Colon (tissue), 2 donors: ENCODE results near the gene PLA2G15.
"Not testable (repeated sequence)": the region's sequence is repeated elsewhere in the genome, so short reads cannot be mapped to it uniquely, and the experiment has no call there.

Source experiments
- FAIRE-seq: peaks from 2 replicates; lab custom pipeline; 2012; peaks lifted over from hg19 to GRCh38; lab: Jason Lieb, UNC
- donor health status: control.
- donor health status: control.

The PLA2G15 gene

GRCh38 chr16:68279726-68280558 is 34.8 kb downstream of the PLA2G15 start:
- FAIRE-seq = no peak

- no peak for FAIRE-seq
Observed at GRCh38 chr16:68281368-68282063, 36.3 kb downstream of the PLA2G15 start.

DNA sequence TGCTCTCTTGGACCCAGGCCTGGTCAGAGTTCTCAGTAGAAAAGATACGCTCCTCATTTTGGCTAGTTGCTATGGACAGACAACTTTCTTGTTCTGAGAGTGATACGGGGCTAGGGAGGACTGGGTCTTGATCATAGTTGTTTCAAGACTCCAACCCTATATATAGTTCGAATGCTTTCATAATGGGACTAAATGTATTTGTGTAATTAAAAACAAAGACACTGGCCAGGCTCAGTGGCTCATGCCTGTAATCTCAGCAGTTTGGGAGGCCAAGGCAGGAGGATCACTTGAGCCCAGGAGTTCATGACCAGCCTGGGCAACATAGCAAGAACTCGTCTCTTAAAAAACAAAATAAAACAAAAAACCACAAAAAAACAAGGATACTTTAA is 36.9 kb downstream of the PLA2G15 start:
- FAIRE-seq = no peak

DNA sequence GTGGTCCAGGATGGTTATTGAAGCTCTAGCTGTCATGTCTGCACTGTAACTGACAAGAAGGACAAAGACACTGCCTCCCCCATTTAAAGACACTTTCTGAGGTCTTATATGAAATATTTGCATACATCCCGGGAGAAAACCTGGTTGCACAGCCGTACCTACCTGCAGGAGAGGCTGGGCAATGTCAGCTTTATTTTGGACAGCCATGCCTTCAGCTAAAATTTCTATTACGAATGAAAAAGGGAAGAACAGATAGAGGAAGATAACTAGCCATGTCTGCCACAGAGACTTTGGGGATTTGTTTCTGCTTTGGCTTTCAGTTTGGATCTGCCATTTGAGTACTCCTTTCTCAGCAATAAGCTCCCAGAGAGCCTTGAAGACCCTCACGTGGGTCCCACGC is 38.2 kb downstream of the PLA2G15 start:
- no peak for FAIRE-seq

- no peak for FAIRE-seq
Observed at GRCh38 chr16:68283801-68284598, 38.8 kb downstream of the PLA2G15 start.

GRCh38 chr16:68284847-68285246 is 39.7 kb downstream of the PLA2G15 start:
- no peak for FAIRE-seq

- no peak for FAIRE-seq
Observed at GRCh38 chr16:68285683-68286082, 40.5 kb downstream of the PLA2G15 start.

GRCh38 chr16:68286153-68287074 is 41.2 kb downstream of the PLA2G15 start:
- FAIRE-seq = no peak

DNA sequence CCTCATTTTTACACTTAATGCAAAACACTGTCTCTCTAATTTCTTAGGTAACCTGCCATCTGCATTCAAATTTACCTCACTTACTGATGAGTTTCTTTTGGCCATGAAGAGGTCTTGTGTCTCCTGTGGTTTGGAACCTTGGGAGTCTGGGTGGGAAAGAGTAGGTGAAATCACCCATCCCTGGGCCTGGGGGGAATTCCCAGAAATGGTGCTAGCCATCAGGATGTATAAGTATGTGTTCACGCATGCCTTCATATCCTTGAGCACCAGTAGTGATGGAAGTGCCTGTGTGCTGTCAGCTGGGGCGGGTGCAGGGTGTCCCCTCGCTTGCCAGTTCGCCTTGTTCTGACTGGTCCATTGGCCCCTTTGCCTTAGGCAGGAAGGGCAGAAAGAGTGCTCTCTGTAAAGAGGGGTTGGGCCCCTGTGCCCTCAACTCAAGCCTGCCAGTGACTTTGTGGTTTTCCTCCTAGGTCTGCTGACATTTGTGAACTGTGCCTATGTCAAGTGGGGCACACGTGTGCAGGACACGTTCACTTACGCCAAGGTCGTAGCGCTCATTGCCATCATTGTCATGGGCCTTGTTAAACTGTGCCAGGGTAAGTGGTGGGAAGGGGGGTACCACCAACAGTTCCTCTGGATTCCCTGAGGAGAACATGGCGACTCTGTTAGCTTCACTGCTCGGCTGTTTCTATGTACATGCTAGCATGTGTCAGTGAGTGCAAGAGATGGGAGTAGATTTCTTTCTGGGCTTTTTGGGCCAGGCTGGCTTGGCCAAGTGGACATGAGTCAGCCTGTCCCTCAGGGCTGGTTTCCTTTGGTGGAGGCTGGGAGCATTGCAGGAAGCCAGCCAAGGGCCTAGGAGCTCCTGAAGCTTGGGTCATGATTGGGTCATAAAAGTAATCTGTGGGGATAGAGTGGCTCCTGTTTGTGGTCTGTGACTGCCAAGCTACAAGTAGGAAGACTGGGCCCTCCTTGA is 42.4 kb downstream of the PLA2G15 start:
- FAIRE-seq = no peak

DNA sequence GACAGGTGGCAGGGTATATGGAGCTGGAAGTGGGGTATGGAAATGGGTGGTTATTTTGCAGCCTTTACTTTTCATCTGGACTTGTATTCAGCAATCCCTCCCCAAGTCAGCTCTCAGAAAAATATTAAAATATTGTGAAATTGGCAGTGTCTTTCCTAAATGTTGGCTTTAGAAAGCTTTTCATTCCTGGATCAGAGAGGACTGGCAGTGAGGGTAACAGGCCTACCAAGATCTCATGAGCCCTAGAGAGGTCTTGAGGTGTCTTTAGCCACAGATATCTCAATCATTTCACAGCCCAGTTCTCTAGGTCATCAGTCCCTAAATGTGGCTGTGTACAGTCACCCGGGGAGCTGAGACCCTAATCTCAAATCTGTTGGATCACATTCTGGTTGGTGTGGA is 43.1 kb downstream of the PLA2G15 start:
- FAIRE-seq = no peak

GRCh38 chr16:68288796-68289195 is 43.6 kb downstream of the PLA2G15 start:
- FAIRE-seq = not testable (repeated sequence)

GRCh38 chr16:68289202-68289601 is 44.0 kb downstream of the PLA2G15 start:
- no peak for FAIRE-seq

- no peak for FAIRE-seq
Observed at GRCh38 chr16:68289621-68290329, 44.6 kb downstream of the PLA2G15 start.

DNA sequence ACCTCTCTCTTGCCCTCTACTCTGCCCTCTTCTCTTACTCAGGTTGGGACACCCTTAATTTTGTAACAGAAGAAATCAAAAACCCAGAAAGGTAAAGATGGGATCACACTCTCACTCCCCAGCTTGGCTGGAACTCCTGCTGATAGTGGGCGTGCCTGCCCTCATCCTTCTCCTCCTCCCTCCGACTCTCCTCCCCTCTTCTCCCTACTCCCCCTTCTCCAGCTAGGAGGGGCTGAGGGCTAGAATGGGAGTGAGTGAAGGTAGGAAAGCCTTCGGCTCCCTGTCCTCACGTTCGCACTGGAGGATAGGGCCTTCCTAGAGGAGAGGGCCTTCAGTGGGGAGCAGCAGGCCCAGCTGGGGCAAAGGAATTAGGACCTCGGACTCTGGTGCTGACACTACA is 45.3 kb downstream of the PLA2G15 start:
- FAIRE-seq = no peak

DNA sequence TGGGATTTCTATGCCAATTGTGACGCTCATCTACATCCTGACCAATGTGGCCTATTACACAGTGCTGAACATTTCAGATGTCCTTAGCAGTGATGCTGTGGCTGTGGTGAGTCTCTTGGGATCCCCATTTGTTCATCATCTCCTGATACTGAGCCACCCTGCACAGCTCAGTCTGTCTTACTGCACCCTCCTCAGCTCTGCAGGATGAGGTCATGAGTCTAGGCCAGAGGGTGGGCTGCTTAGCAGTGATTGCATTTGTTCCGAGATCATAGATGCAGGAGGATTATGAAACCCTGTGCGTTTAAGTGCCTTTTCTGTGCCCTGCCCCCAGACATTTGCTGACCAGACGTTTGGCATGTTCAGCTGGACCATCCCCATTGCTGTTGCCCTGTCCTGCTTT is 46.1 kb downstream of the PLA2G15 start:
- FAIRE-seq = no peak

- no peak for FAIRE-seq
Observed at GRCh38 chr16:68292425-68292824, 47.3 kb downstream of the PLA2G15 start.

DNA sequence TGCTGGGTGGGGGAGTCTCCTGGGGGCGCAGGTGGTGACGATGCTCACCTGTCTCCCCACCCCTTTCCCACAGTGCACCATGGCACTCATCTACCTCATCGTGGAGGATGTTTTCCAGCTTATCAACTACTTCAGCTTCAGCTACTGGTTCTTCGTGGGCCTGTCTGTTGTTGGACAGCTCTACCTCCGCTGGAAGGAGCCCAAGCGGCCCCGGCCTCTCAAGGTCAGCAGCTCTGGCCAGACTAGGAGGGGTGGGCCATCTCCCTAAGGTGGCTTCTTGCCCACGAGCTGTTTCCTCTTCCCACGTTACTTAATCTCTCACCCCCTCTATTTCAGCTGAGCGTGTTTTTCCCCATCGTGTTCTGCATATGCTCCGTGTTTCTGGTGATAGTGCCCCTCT is 51.1 kb downstream of the PLA2G15 start:
- no peak for FAIRE-seq

GRCh38 chr16:68296693-68297092 is 51.5 kb downstream of the PLA2G15 start:
- FAIRE-seq = no peak

- no peak for FAIRE-seq
Observed at GRCh38 chr16:68297908-68298307, 52.7 kb downstream of the PLA2G15 start.

GRCh38 chr16:68298312-68298711 is 53.1 kb downstream of the PLA2G15 start:
- FAIRE-seq = no peak
